ENCODE results near the gene DNAH2.

- TF ChIP-seq POLR2AphosphoS5 (IDR thresholded peaks at IDR 0.05): peak; percentile 3
- TF ChIP-seq, protein P1, sequence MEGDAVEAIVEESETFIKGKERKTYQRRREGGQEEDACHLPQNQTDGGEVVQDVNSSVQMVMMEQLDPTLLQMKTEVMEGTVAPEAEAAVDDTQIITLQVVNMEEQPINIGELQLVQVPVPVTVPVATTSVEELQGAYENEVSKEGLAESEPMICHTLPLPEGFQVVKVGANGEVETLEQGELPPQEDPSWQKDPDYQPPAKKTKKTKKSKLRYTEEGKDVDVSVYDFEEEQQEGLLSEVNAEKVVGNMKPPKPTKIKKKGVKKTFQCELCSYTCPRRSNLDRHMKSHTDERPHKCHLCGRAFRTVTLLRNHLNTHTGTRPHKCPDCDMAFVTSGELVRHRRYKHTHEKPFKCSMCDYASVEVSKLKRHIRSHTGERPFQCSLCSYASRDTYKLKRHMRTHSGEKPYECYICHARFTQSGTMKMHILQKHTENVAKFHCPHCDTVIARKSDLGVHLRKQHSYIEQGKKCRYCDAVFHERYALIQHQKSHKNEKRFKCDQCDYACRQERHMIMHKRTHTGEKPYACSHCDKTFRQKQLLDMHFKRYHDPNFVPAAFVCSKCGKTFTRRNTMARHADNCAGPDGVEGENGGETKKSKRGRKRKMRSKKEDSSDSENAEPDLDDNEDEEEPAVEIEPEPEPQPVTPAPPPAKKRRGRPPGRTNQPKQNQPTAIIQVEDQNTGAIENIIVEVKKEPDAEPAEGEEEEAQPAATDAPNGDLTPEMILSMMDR (IDR thresholded peaks at IDR 0.05): peak in 2 of 4 experiments; percentile 17 to 27
- no peak for TF ChIP-seq EP300 (IDR thresholded peaks at IDR 0.05)
- TF ChIP-seq POLR2A (IDR thresholded peaks at IDR 0.05): peak; percentile 16 to 59
Observed at GRCh38 chr17:7833795-7834541, 116.4 kb downstream of the DNAH2 start, which contains the start of gene KDM6B.
